Measurements from ENCODE around the gene HCK. TPM values are rescaled to one million over a fixed set of nuclear protein-coding genes. Genes with fewer than 3 reads are reported as not detected.

The HCK gene
- polyA plus RNA-seq, 2 of the 4 experiments (the other 2 are of a cell fraction), result 0.06 TPM; not detected in 1

- H3K4me1 ChIP-seq, result peaks cover 16% of the 10 kb centered on the region; the same call in 2 of the 3 replicates
- CTCF ChIA-PET, result interaction anchor here (0.6 to 10.4 kb wide), 15 partner anchors 9 to 311 kb away, joined by 3 to 193 read pairs (median 5); partner anchors contain the start of genes BCL2L1 and PDRG1
- no peak overlapping the region for H3K27ac ChIP-seq
- DNase-seq (ENCODE audit: low read depth in 1 of 2, low spot score in 1 of 2) (peak in 1 of 2 experiments; percentile 21), FAIRE-seq (no peak), ATAC-seq (peak in 1 of 2 experiments; percentile 30; a peak in 1 of 6 replicates)
- WGBS (ENCODE audit: missing lambda C conversion rate), result 22% methylated on average over 8 of the region's 9 CpGs
- TF ChIP-seq RARB (CRISPR knock-in tag; IDR thresholded peaks at IDR 0.05), result no peak
- TF ChIP-seq RAD21 (conservative IDR thresholded peaks at IDR 0.05 in 1 of 2, IDR thresholded peaks at IDR 0.05 in 1 of 2), result peak; percentile 26 to 52; a peak in 3 of 5 replicates
- no peak for TF ChIP-seq ZFP36 (IDR thresholded peaks at IDR 0.05; ENCODE audit: borderline replicate concordance, partially characterized antibody)
- TF ChIP-seq POLR2AphosphoS2 (conservative IDR thresholded peaks at IDR 0.05; ENCODE audit: low read length), result no peak
- peak; percentile 7; the same call in 1 of the 3 replicates for TF ChIP-seq CTCF (IDR thresholded peaks at IDR 0.05)
- TF ChIP-seq POLR2A (IDR thresholded peaks at IDR 0.05; ENCODE audit: low read length), result no peak
- no peak for TF ChIP-seq KDM1A (IDR thresholded peaks at IDR 0.05; ENCODE audit: low read depth)
- H3K4me2 ChIP-seq, result no peak overlapping the region
- no peaks in the 10 kb centered on the region for H3K9me3 ChIP-seq
- POLR2A ChIA-PET, result no interaction called here
- no peak overlapping the region for H3K4me3 ChIP-seq
These were observed 17.2 kb upstream of the HCK start for GRCh38 chr20:32034581-32035425.

- FAIRE-seq, result no peak
- no peak overlapping the region for H3K27ac ChIP-seq
- DNase-seq (ENCODE audit: low read depth in 1 of 2, low spot score in 1 of 2), result no peak
- ATAC-seq, result no peak
- 30% methylated on average over 8 of the region's 8 CpGs for WGBS (ENCODE audit: missing lambda C conversion rate)
- no peaks in the 10 kb centered on the region for H3K9me3 ChIP-seq
- peaks cover 16% of the 10 kb centered on the region; the same call in 2 of the 3 replicates for H3K4me1 ChIP-seq
- H3K4me2 ChIP-seq, result no peak overlapping the region
- POLR2A ChIA-PET, result no interaction called here
- CTCF ChIA-PET, result interaction anchor here (0.6 to 10.4 kb wide), 14 partner anchors 10 to 312 kb away, joined by 3 to 193 read pairs (median 6); partner anchors contain the start of genes BCL2L1 and PDRG1
- no peak overlapping the region for H3K4me3 ChIP-seq
- TF ChIP-seq ZNF302 (CRISPR knock-in tag; IDR thresholded peaks at IDR 0.05) (no peak), PHF8 (IDR thresholded peaks at IDR 0.05; ENCODE audit: borderline replicate concordance, low read depth) (no peak), ZC3H11A (IDR thresholded peaks at IDR 0.05) (no peak), EHMT2 (IDR thresholded peaks at IDR 0.05; ENCODE audit: low read depth) (no peak), TFCP2L1 (CRISPR knock-in tag; IDR thresholded peaks at IDR 0.05) (no peak), REST (IDR thresholded peaks at IDR 0.05) (no peak), CBX2 (IDR thresholded peaks at IDR 0.05; ENCODE audit: borderline replicate concordance, low read depth) (no peak), JUN (IDR thresholded peaks at IDR 0.05) (no peak), CHD2 (IDR thresholded peaks at IDR 0.05; ENCODE audit: low read length, partially characterized antibody) (no peak)
These were observed 16.6 kb upstream of the HCK start for GRCh38 chr20:32035426-32035779.
